ENCODE data around the gene KRTAP13-2. TPM values are rescaled to one million over a fixed set of nuclear protein-coding genes. Genes with fewer than 3 reads are reported as not detected.

Gene KRTAP13-2, protein sequence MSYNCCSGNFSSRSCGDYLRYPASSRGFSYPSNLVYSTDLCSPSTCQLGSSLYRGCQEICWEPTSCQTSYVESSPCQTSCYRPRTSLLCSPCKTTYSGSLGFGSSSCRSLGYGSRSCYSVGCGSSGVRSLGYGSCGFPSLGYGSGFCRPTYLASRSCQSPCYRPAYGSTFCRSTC
- total RNA-seq: not detected in 2 replicates

GRCh38 chr21:30372139-30372770 is at the start of gene KRTAP13-2:
Gene KRTAP13-2, minus strand, starts transcription at chr21:30372271. Its CDS starts 58 bp downstream, at chr21:30372213.

GRCh38 chr21:30395731-30396130 is 23.7 kb upstream of the KRTAP13-2 start, which contains the start of gene KRTAP13-1:
Gene KRTAP13-1, plus strand, starts transcription at chr21:30396031. Its CDS starts 56 bp downstream, at chr21:30396087.

GRCh38 chr21:30348506-30348905 is 23.6 kb downstream of the KRTAP13-2 start, which contains the start of gene KRTAP23-1:
Gene KRTAP23-1, minus strand, starts transcription at chr21:30348606. Its CDS starts 0 bp downstream, at chr21:30348606.

DNA sequence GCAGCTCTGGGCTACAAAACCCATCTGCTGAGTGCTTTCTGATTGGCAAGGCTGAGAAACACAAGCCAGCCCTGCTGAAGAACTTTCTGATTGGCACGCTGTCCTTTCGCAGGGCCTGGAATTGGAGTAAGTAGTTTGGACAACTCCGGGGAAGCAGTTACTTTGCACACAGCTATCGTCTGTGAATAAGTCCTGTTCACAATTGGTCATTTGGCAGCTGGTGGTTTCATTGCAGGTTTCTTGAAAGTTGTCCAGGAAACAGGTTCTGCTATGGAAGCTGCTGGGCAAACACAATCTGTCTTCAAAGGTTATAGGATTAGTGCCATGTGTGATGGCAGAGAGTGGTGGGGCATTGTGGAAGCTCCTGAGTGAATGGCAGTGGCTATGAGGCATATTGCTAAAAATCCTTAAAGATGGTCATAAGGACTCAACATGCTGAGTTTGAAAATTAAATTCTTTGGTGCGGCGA is 34.8 kb downstream of the KRTAP13-2 start, which contains the start of gene KRTAP27-1:
Gene KRTAP27-1 (minus strand): TSS at position 419 of the 469 bp plus-strand sequence. CDS start 26 bp downstream, at position 393.

Other genes with a start within 250 kb of the KRTAP13-2 start
- gene CLDN17, start 205.5 kb downstream of the KRTAP13-2 start, total RNA-seq: not detected in 2 replicates
- gene CLDN8, start 156.2 kb downstream of the KRTAP13-2 start, total RNA-seq: not detected in 2 replicates
- not detected in 2 replicates for gene KRTAP24-1, start 89.3 kb downstream of the KRTAP13-2 start, total RNA-seq
- not detected in 2 replicates for gene KRTAP25-1, start 82.8 kb downstream of the KRTAP13-2 start, total RNA-seq
- gene KRTAP26-1, start 52.0 kb downstream of the KRTAP13-2 start, total RNA-seq: not detected in 2 replicates
- not detected in 2 replicates for gene KRTAP27-1, start 34.6 kb downstream of the KRTAP13-2 start, total RNA-seq
- gene KRTAP23-1, start 23.7 kb downstream of the KRTAP13-2 start, total RNA-seq: not detected in 2 replicates
- not detected in 2 replicates for gene KRTAP13-1, start 23.8 kb upstream of the KRTAP13-2 start, total RNA-seq
- not detected in 2 replicates for gene KRTAP13-3, start 53.7 kb upstream of the KRTAP13-2 start, total RNA-seq
- not detected in 2 replicates for gene KRTAP13-4, start 57.9 kb upstream of the KRTAP13-2 start, total RNA-seq
- gene KRTAP15-1, start 68.0 kb upstream of the KRTAP13-2 start, total RNA-seq: not detected in 2 replicates
- gene KRTAP19-1, start 108.1 kb upstream of the KRTAP13-2 start, total RNA-seq: not detected in 2 replicates
- not detected in 2 replicates for gene KRTAP19-2, start 115.2 kb upstream of the KRTAP13-2 start, total RNA-seq
- gene KRTAP19-3, start 119.7 kb upstream of the KRTAP13-2 start, total RNA-seq: not detected in 2 replicates
- gene KRTAP19-4, start 124.9 kb upstream of the KRTAP13-2 start, total RNA-seq: not detected in 2 replicates
- gene KRTAP19-5, start 129.9 kb upstream of the KRTAP13-2 start, total RNA-seq: not detected in 2 replicates
- gene KRTAP19-6, start 169.6 kb upstream of the KRTAP13-2 start, total RNA-seq: not detected in 2 replicates
- gene KRTAP19-7, start 189.0 kb upstream of the KRTAP13-2 start, total RNA-seq: not detected in 2 replicates
- not detected in 2 replicates for gene KRTAP22-2, start 218.1 kb upstream of the KRTAP13-2 start, total RNA-seq
- not detected in 2 replicates for gene KRTAP6-3, start 220.2 kb upstream of the KRTAP13-2 start, total RNA-seq
- not detected in 2 replicates for gene KRTAP6-2, start 226.6 kb upstream of the KRTAP13-2 start, total RNA-seq
- gene KRTAP22-1, start 228.8 kb upstream of the KRTAP13-2 start, total RNA-seq: not detected in 2 replicates
- gene KRTAP6-1, start 241.7 kb upstream of the KRTAP13-2 start, total RNA-seq: not detected in 2 replicates
- not detected in 2 replicates for gene KRTAP20-1, start 244.2 kb upstream of the KRTAP13-2 start, total RNA-seq
- gene KRTAP20-4, start 248.4 kb upstream of the KRTAP13-2 start, total RNA-seq: not detected in 2 replicates

Measured in cardiac ventricle fibroblast (primary cell).